Epithelial cell of esophagus (primary cell): ENCODE results near the gene ASPHD2.

Experiments
- DNase-seq: peaks from one replicate; pipeline ENCODE4 v3.0.0; 2010; ENCODE audit warnings: low read depth
- H3K4me3 ChIP-seq: 2 replicates; pipeline ENCODE4 v1.5.1; 2011; ENCODE audit warnings: mild to moderate bottlenecking, low read length, control low read depth
- CTCF ChIP-seq: IDR thresholded peaks from 2 replicates; pipeline ENCODE4 v1.5.1; 2011; ENCODE audit warnings: low read depth, mild to moderate bottlenecking, low read length, control low read depth, inconsistent platforms; ENCODE audit not compliant: insufficient read depth; ENCODE audit errors: missing control alignments

ASPHD2 gene

DNA sequence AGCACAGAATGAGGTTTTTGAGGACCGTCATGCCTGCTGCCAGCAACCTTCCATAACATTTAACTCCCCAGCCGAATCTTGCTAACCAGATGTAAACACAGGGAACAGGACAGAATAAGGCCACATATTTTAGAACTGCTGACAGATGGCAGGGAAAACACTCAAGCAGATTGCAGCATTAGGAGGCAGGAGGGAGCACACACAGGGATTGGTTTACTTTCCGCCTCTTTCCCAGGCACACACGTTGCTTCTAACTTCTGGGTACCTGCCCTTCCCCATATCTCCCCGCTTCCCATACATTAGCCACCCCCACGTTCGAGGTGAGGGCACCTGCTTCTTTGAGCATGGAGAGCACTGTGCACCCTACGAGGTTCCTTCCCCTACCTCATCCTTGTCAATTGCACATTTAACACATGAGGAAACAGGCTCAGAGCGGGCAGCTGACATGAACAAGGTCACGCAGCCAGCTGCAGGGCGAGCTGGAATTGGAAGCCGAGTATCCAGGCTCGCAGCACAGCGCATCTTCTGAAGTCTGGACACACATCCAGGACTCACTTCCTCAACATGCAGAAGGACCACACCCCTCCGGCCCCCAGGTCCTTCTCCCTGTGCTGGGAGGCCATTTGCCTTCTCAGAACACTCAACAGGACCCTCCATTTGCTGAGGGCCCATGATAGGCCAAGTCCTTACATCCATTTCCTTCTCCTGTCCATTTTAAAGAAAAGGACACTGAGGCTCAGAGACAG, 18.7 kb downstream of the ASPHD2 start:
- no peak for TF ChIP-seq CTCF
- H3K4me3 ChIP-seq, result no peak overlapping the region
- DNase-seq, result no peak

DNA sequence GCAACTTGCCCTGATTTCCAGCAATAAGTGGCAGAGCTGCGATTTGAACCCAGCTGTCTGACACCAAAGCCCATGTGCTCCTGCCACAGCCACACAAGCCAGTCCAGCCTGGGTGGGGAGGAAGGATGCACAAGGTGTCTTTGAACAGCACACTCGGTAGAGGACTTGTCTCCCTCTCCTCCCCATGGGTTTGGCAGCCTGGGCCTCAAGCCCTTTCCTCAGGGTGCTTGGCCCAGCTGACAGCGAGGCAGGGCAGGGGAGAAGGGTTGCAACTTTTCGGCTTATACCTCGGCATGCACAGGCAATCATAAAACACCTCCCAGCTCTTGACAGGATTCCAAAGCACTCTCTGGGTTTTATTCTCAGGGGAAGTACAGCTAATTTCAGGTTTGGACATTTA, 19.3 kb downstream of the ASPHD2 start:
- TF ChIP-seq CTCF, result no peak
- H3K4me3 ChIP-seq, result no peak overlapping the region
- no peak for DNase-seq

DNA sequence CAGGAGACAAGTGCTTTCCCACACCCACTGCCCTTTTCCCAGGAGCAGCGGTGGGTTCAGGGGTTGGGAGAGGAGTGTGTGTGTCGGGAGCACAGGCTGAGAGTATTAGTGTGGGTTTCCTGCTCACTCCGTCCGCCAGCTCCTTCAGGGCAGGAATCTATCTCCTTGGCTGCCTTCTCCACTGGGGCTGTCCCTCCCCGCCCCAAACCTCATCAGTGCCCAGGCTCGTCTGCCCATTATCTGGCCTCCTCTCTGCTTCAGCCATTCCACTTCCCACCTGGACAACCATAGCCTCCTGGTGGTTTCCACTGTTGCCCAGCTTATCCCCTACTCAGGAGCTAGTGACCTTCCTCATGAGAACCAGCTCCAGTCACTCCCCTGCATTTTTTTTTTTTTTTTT, 19.9 kb downstream of the ASPHD2 start:
- no peak overlapping the region for H3K4me3 ChIP-seq
- TF ChIP-seq CTCF, result no peak
- no peak for DNase-seq

DNA sequence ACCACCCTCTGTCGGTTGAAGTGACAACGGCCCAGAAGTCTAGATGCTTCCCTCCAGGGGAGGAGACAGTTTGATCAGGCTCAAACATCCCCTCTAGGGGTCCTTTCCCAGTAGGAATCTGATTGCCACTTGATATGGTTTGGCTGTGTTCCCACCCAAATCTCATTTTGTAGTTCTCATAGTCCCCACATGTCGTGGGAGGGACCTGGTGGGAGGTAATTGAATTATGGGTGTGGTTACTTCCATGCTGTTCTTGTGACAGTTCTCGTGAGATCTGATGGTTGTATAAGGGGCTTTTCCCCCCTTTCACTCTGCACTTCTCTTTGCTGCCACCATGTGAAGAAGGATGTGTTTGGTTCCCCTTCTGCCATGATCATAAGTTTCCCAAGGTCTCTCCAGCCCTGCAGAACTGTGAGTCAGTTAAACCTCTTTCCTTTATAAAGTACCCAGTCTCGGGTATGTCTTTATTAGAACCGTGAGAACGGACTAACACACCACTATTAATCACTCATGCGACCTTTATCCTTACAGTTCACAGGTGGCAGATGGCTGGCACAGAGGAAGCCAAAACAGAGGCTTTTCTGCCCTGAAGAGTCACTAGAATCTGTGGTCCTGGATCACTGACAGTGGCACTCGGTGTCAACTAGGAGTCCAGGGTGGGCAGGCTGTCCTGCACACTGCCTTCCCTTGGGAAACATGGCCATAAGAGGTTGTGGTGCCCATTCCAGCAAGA, 21.6 kb downstream of the ASPHD2 start:
- no peak for DNase-seq
- no peak overlapping the region for H3K4me3 ChIP-seq
- TF ChIP-seq CTCF, result no peak

DNA sequence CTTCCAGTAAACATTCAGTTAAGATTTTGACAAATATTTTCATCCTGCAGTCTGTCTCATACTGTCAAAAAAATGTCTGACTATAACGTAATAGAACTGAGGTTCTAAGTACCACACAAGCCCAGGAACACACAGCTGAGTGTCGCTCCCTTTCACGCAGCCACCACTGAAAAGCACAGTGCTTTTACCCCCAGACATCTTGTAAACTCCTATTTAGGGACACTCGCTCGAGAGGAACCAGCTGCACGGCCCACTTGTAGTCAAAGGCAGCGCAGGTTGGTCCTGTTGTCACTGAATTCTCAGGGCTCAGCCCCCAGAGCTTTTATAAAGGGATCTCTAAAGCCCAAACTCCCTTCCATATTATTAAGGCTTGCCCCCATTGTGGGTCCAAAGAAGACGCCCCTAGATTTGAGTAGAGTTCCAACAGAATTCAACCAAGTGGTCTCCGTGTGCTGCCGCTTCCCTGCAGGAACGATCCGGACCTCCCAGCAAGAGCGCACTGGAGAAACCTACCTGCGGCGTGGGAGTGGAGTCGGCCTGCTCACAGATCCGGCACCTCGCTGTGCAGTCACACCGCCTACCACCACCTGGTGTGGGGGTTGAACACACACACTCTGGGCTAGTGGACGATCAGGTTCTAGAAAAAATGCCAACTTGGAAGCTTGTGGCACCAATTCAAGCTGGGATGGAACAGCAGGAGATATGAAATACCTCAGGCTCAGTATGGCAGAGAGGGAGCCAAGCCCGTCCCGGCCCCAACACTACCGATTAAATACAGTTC, 23.4 kb downstream of the ASPHD2 start:
- no peak for TF ChIP-seq CTCF
- no peak for DNase-seq

DNA sequence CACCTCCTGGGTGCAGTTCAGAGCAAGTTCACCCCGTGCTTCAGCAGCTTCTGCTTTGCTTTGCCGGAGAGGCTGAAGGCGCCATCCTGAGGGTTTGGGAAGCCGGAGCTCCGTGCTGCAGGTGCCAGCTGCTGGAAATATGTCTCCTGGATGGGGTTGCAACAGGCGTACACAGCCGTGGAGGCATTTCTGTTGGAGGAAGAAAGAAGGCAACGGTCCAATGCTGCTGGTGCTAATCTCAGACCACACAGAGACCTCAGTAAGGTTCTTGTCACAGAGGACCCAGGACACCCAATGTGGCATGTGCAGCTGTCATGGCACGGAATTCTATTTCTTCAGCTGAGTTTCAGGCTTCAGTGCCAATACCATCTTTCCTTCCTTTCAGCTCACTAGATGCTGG, 24.2 kb downstream of the ASPHD2 start:
- no peak for TF ChIP-seq CTCF
- H3K4me3 ChIP-seq, result no peak overlapping the region
- DNase-seq, result no peak

More for the DNA sequence above, 23.4 kb downstream of the ASPHD2 start:
- no peak overlapping the region for H3K4me3 ChIP-seq
